IgD-negative memory B cell (primary cell): ENCODE measurements around the gene SNHG17. TPM values are rescaled to one million over a fixed set of nuclear protein-coding genes. Genes with fewer than 3 reads are reported as not detected.
"Not testable (repeated sequence)": the region's sequence is repeated elsewhere in the genome, so short reads cannot be mapped to it uniquely, and the experiment has no call there.

Experiments used
- H3K27ac Mint-ChIP-seq, 3 donors: one replicate each; pipeline ENCODE4 v1.8.0; 2020 to 2022; ENCODE audit warnings: mild to moderate bottlenecking in 3 of 3, mixed read lengths in 3 of 3, moderate library complexity in 1 of 3
- H3K27me3 Mint-ChIP-seq: one replicate; pipeline ENCODE4 v1.8.0; 2021; ENCODE audit warnings: mixed read lengths
- H3K36me3 Mint-ChIP-seq: one replicate; pipeline ENCODE4 v1.8.0; 2020; ENCODE audit warnings: mild to moderate bottlenecking, mixed read lengths
- H3K4me1 Mint-ChIP-seq, 3 donors: one replicate each; pipeline ENCODE4 v1.8.0; 2020 to 2022; ENCODE audit warnings: mixed read lengths in 3 of 3, mild to moderate bottlenecking in 1 of 3
- H3K4me3 Mint-ChIP-seq, 4 donors: one replicate each; pipeline ENCODE4 v1.8.0; 2020 to 2022; ENCODE audit warnings: mild to moderate bottlenecking in 4 of 4, mixed read lengths in 4 of 4, moderate library complexity in 3 of 4
- H3K9me3 Mint-ChIP-seq, 3 donors: one replicate each; pipeline ENCODE4 v1.8.0; 2020 to 2021; ENCODE audit warnings: mixed read lengths in 3 of 3, mild to moderate bottlenecking in 1 of 3
- polyA plus RNA-seq: library from polyadenylated mRNA; unstranded; fragments of 300-500 nt; fragmentation: Illumina TruSeq; gene quantifications from one replicate; pipeline ENCODE4 v1.2.3, GENCODE V29; 2021

The SNHG17 gene
- polyA plus RNA-seq, 1 donor from 2014 or later = 114 TPM

- Mint-ChIP-seq H3K4me1 (peaks cover 0 to 7% (median 4%) of the 10 kb centered on the region in 3 donors), H3K36me3 (peaks cover 5% of the 10 kb centered on the region), H3K4me3 (no peak overlapping the region), H3K27ac (peak overlapping the region in 1 of 3 donors; percentile 67), H3K27me3 (no peaks in the 10 kb centered on the region), H3K9me3 (no peaks in the 10 kb centered on the region)
Observed at GRCh38 chr20:38454556-38455473, 19.7 kb upstream of the SNHG17 start.

GRCh38 chr20:38453941-38454340 lies 18.8 kb upstream of the SNHG17 start:
- H3K4me3 Mint-ChIP-seq = no peak overlapping the region
- peaks cover 0 to 7% (median 6%) of the 10 kb centered on the region in 3 donors for H3K4me1 Mint-ChIP-seq
- peaks cover 6% of the 10 kb centered on the region for H3K36me3 Mint-ChIP-seq
- H3K27ac Mint-ChIP-seq = peak overlapping the region in 1 of 3 donors; percentile 41
- H3K9me3 Mint-ChIP-seq = no peaks in the 10 kb centered on the region
- no peaks in the 10 kb centered on the region for H3K27me3 Mint-ChIP-seq

- Mint-ChIP-seq H3K4me1 (peaks cover 5 to 12% (median 11%) of the 10 kb centered on the region in 3 donors), H3K27ac (no peak overlapping the region), H3K9me3 (no peaks in the 10 kb centered on the region), H3K4me3 (peak overlapping the region in 2 of 4 donors; percentile 5 to 24), H3K36me3 (peaks cover 9% of the 10 kb centered on the region), H3K27me3 (no peaks in the 10 kb centered on the region)
Observed at GRCh38 chr20:38452880-38453624, 17.9 kb upstream of the SNHG17 start.

DNA sequence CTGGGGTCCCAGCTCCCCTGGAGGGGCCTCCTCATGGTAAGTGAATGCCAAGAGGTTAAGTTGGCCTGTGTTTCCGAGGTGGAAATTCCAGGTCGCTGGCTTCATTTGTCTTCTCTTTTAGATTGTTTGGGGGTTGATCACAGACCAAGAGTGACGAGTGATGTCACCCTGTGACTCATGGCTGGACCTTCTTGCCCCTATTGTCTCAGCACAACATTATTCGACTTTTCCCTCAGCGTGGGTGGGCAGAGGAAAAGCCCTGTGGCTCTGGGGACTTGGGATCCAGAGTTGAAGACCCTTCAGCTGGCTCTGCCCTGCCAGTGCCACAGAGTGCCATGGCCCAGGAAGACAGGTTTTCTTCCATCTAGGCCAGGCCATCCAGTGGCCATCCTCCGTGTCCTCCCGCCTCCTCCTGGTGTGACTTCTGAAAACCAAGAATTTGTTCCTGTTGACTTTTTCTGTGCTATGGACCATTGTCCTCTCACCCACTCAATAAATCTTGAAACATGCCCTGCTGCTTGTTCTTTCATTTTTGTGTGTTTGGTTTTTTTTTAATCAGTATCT lies 15.4 kb upstream of the SNHG17 start:
- H3K27me3 Mint-ChIP-seq = no peaks in the 10 kb centered on the region
- H3K4me3 Mint-ChIP-seq = peak overlapping the region in 1 of 4 donors; percentile 31

DNA sequence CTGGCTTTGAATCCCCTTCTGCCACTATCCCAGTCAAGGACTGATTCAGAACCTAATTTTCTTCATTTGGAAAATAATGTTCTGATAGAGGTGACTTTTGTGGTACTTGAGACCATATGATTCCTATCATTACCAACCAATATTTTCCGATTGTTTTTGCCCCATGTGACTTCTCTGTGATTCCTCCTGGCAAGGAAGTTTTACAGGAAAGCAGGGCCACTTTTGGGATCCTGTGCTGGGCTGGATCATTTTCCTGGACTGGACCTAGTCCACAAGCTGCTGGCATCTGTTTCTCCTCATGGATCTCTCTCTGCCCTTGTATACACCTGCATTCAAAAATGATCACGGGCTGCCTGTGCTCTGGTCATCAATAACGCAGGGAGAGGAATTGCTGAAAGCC lies 13.9 kb upstream of the SNHG17 start:
- H3K9me3 Mint-ChIP-seq = peaks cover 0 to 1% (median 0%) of the 10 kb centered on the region in 3 donors
- no peaks in the 10 kb centered on the region for H3K27me3 Mint-ChIP-seq
- peaks cover 13 to 24% (median 21%) of the 10 kb centered on the region in 3 donors for H3K4me1 Mint-ChIP-seq
- peak overlapping the region in 3 of 4 donors; percentile 54 to 81 (median 59) for H3K4me3 Mint-ChIP-seq
- H3K27ac Mint-ChIP-seq = no peak overlapping the region
- H3K36me3 Mint-ChIP-seq = peaks cover 9% of the 10 kb centered on the region

More for the DNA sequence above, 15.4 kb upstream of the SNHG17 start:
- Mint-ChIP-seq H3K9me3 (peaks cover 0 to 1% (median 0%) of the 10 kb centered on the region in 3 donors), H3K36me3 (peaks cover 9% of the 10 kb centered on the region), H3K4me1 (peaks cover 13 to 24% (median 23%) of the 10 kb centered on the region in 3 donors), H3K27ac (no peak overlapping the region)

DNA sequence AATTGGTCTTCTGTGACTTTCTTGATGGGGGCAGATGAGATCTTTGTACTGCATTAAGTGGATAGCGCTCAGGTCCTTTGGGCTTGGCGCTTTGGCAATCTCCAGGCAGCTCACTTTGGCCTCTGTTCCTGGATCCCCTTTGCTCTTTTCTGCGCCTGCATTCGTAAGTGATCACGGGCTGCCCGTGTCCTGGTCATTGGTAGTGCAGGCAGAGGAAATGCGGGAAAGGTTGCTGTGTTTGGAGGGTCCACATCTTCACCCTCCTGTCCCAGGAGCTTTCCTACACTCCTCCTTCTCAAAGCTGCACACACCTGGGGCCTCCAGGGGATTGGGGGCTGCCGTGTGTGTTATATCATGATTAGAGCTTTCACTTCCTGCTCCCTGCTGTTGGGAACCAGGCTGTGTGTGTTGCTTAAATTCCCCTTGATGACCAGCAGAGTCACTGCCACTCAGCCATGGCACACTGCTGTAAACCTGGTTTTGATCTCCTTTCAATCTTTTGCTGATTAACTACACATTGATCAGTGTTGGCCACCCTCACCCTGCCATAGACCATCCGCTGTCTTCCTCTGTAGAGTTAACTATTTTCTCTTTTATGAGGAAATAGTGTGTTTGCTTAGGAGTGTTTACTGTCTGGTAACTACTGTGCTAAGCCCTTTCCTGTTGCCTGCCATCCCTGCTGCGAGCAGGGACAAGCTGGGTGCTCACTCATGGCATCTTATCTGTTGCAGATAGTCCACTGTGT lies 13.0 kb upstream of the SNHG17 start:
- H3K27me3 Mint-ChIP-seq = no peaks in the 10 kb centered on the region
- H3K4me3 Mint-ChIP-seq = peak overlapping the region; percentile 81 to 92 (median 87)
- peaks cover 13 to 22% (median 19%) of the 10 kb centered on the region in 3 donors for H3K4me1 Mint-ChIP-seq
- peaks cover 9% of the 10 kb centered on the region for H3K36me3 Mint-ChIP-seq
- H3K27ac Mint-ChIP-seq = peak overlapping the region; percentile 40 to 76 (median 69)
- peaks cover 0 to 1% (median 0%) of the 10 kb centered on the region in 3 donors for H3K9me3 Mint-ChIP-seq

DNA sequence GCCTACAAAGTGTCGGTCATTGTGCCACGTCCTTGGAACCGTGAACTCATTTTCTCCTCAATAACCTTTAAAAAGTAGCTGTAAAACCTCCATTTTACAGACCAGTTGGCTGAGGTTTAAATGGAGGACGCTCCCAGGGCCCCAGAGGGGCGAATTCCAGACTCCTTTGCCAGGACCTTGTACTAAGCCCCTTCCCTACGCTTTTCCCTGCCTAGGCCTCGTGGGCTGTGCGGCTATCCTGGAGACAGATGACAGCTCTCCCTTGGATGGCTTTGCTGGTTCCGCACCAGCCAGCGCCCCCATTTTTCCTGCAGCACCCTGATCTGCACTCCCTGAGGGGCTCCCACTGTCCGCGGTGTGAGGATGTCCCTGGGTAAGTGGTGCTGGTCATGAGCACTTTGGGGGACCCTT lies 12.1 kb upstream of the SNHG17 start:
- Mint-ChIP-seq H3K9me3 (peaks cover 0 to 1% (median 0%) of the 10 kb centered on the region in 3 donors), H3K27ac (peak overlapping the region; percentile 69 to 76 (median 71)), H3K27me3 (no peaks in the 10 kb centered on the region), H3K36me3 (peaks cover 9% of the 10 kb centered on the region), H3K4me1 (peaks cover 13 to 20% (median 19%) of the 10 kb centered on the region in 3 donors), H3K4me3 (peak overlapping the region; percentile 81 to 93 (median 87))

DNA sequence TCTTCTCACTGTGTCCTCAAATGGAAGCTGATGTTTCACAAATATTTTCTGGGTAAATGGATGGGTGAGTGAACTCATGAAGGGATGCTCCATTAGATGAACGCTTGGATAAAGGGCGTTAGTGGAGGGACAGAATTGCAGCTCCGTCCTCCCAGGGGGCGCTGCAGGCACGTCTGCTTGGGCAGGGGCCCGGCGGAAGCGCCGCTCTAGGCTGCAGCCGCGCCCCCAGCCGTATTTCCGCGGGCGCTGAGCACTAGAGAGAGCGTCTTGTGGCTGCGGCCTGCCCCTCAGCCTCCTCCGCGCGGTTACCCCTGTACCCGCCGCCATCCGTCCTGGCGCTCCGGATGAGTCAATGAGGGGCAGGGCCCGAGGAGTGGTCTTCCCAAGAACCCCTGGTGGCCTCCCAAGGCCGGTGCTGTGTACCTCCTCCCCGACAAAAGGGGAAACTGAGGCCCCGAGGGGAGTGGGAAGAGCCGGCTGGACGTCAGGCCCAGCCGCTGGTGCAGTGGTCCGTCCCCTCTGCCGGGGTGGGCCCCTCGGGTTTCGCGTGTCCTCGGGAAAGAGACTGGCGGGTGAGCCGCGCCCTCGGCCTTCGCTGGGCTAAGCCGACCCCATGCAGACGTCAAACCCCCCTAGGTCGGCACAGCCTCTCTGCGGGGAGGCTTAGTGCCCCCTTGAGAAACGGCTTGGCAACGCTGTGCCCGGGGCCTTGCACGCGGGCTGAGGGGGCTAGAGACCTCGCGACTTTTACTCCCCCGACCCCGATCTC lies 11.5 kb upstream of the SNHG17 start:
- peaks cover 2% of the 10 kb centered on the region for H3K27me3 Mint-ChIP-seq

GRCh38 chr20:38445901-38446425 lies 10.8 kb upstream of the SNHG17 start:
- Mint-ChIP-seq H3K9me3 (peaks cover 0 to 1% (median 0%) of the 10 kb centered on the region in 3 donors), H3K27ac (peak overlapping the region; percentile 44 to 96 (median 67)), H3K27me3 (peaks cover 4% of the 10 kb centered on the region), H3K4me1 (peaks cover 13 to 20% (median 19%) of the 10 kb centered on the region in 3 donors), H3K4me3 (peak overlapping the region; percentile 81 to 93 (median 87)), H3K36me3 (peaks cover 9% of the 10 kb centered on the region)

More for the DNA sequence above, 11.5 kb upstream of the SNHG17 start:
- Mint-ChIP-seq H3K4me3 (peak overlapping the region; percentile 81 to 93 (median 87)), H3K9me3 (peaks cover 0 to 1% (median 0%) of the 10 kb centered on the region in 3 donors), H3K4me1 (peaks cover 13 to 20% (median 19%) of the 10 kb centered on the region in 3 donors), H3K36me3 (peaks cover 9% of the 10 kb centered on the region), H3K27ac (peak overlapping the region; percentile 69 to 96 (median 76))

DNA sequence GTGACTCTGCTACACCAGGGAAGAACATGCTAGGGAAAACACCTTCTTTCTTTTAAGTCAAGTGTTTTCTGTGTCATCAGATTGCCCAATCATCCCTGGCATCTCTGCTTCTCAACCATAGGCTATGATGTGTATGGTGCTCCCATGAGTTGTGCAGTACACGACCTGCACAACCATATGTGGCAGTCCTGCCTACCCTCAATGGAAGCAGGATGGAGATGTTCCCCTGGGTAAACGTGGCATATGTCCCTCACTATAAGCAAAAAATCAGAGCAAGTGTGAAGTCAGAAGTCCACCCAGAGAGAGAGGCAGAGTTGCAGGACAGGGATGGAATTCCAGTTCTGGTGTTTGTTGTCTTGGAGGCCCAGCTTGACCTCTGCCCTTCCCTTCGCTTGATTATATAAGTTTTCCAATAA lies 10.3 kb upstream of the SNHG17 start:
- Mint-ChIP-seq H3K4me3 (peak overlapping the region in 1 of 4 donors; percentile 81), H3K27ac (peak overlapping the region in 1 of 3 donors; percentile 49)

DNA sequence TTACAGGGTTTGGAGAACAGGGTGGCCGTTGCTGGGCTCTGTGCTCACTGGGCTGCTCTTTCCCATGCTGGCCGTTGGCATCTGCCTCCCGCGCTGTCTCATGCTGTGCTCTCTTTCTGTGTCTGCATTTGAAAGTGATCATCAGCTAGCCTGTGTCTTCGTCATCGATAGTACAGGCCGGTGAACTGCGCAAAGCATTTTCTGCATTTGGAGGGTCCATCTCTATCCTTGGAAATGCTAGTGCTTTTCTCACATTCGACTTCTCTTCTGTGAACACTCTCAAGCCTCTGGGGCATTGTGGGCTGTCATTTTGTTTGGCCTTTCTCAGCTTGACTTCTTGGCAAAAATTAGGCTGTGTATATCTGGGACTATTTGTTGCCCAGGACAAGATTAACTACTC lies 6.8 kb upstream of the SNHG17 start:
- no peak overlapping the region for H3K4me3 Mint-ChIP-seq
- H3K4me1 Mint-ChIP-seq = peaks cover 5% of the 10 kb centered on the region in 3 donors
- H3K36me3 Mint-ChIP-seq = no peaks in the 10 kb centered on the region
- no peak overlapping the region for H3K27ac Mint-ChIP-seq
- peaks cover 0 to 1% (median 0%) of the 10 kb centered on the region in 3 donors for H3K9me3 Mint-ChIP-seq
- H3K27me3 Mint-ChIP-seq = peaks cover 10% of the 10 kb centered on the region

More for the DNA sequence above, 10.3 kb upstream of the SNHG17 start:
- Mint-ChIP-seq H3K36me3 (peaks cover 5% of the 10 kb centered on the region), H3K9me3 (peaks cover 0 to 1% (median 0%) of the 10 kb centered on the region in 3 donors), H3K27me3 (peaks cover 7% of the 10 kb centered on the region), H3K4me1 (peaks cover 13 to 20% (median 19%) of the 10 kb centered on the region in 3 donors)

GRCh38 chr20:38441110-38441509 lies 6.0 kb upstream of the SNHG17 start:
- not testable (repeated sequence) for H3K9me3 Mint-ChIP-seq, H3K27me3 Mint-ChIP-seq, H3K36me3 Mint-ChIP-seq, H3K27ac Mint-ChIP-seq, H3K4me3 Mint-ChIP-seq, H3K4me1 Mint-ChIP-seq

DNA sequence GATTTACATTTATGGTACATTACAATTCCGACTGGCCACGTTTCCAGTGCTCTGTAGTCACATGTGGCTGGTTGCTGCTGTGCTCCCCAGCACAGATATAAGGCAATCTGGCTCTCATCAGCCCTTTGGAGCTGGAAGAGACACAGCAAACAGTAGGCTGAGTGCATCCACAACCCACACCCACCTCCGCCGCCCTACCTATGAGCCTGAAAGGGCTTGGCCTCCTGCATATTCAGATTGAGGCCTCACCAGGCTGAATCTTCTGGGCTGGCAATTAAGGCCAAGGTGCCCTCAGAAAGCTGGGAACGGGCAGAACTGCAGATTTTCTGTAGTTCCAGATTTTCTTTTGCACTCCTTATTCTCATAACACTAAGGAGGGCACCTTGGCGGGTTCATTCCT lies 2.7 kb upstream of the SNHG17 start:
- no peak overlapping the region for H3K4me3 Mint-ChIP-seq
- peaks cover 10% of the 10 kb centered on the region for H3K27me3 Mint-ChIP-seq
- H3K4me1 Mint-ChIP-seq = peaks cover 2 to 17% (median 12%) of the 10 kb centered on the region in 3 donors
- H3K36me3 Mint-ChIP-seq = no peaks in the 10 kb centered on the region
- no peaks in the 10 kb centered on the region for H3K9me3 Mint-ChIP-seq
- H3K27ac Mint-ChIP-seq = no peak overlapping the region
